Activated CD8-positive, alpha-beta T cell treated with anti-CD3 and anti-CD28 coated beads for 36 hours (primary cell): ENCODE data around the gene ENTR1. TPM values are rescaled to one million over a fixed set of nuclear protein-coding genes. Genes with fewer than 3 reads are reported as not detected.
A peak's percentile ranks its signal among the peaks of the same experiment; 100 is the strongest.

Source experiments
- ATAC-seq: fragments of 200-7000 bp; cut with Tn5 transposase; one replicate; pipeline ENCODE4 v1.10.0; 2021; ENCODE audit warnings: mild to moderate bottlenecking, moderate library complexity
- CTCF ChIA-PET: fragments of 350-600 bp; sonication (Branson Sonifier 250); formaldehyde crosslinking; loops from one replicate; lab custom pipeline; 2021; ENCODE audit warnings: antibody characterized with exemption; lab: Charles Lee
- POLR2A ChIA-PET: fragments of 350-600 bp; sonication (Branson Sonifier 250); formaldehyde crosslinking; loops from one replicate; lab custom pipeline; 2021; ENCODE audit warnings: antibody characterized with exemption; lab: Charles Lee
- DNase-seq: peaks from one replicate; pipeline ENCODE4 v3.0.0-alpha.2; 2020
- H3K27ac Mint-ChIP-seq: one replicate; pipeline ENCODE4 v1.8.0; 2021; ENCODE audit warnings: mild to moderate bottlenecking, mixed read lengths
- H3K27me3 Mint-ChIP-seq: one replicate; pipeline ENCODE4 v1.8.0; 2021; ENCODE audit warnings: mixed read lengths
- H3K36me3 Mint-ChIP-seq: one replicate; pipeline ENCODE4 v1.8.0; 2021; ENCODE audit warnings: low read depth, mixed read lengths
- H3K4me1 Mint-ChIP-seq: one replicate; pipeline ENCODE4 v1.8.0; 2021; ENCODE audit warnings: low read depth, mixed read lengths
- H3K4me3 Mint-ChIP-seq: one replicate; pipeline ENCODE4 v1.8.0; 2021; ENCODE audit warnings: mild to moderate bottlenecking, moderate library complexity, mixed read lengths
- H3K9me3 Mint-ChIP-seq: one replicate; pipeline ENCODE4 v1.8.0; 2021; ENCODE audit warnings: mixed read lengths
- CTCF ChIP-seq: fragments of 200-600 bp; IDR thresholded peaks from one replicate; pipeline ENCODE4 v1.8.0; 2022; ENCODE audit warnings: antibody characterized with exemption, mild to moderate bottlenecking
- intact Hi-C: fragments of 100-400 bp; cut with micrococcal nuclease; formaldehyde crosslinking; loops from one replicate; pipeline ENCODE4 v1.10.0; 2022
- total RNA-seq, 2 experiments: library from RNA; stranded (reverse); gene quantifications; one replicate each; pipeline ENCODE4 v1.2.3, GENCODE V29; 2021

The ENTR1 gene
- total RNA-seq, 2 experiments from 2014 or later, result 65.9 to 66.8 TPM

DNA sequence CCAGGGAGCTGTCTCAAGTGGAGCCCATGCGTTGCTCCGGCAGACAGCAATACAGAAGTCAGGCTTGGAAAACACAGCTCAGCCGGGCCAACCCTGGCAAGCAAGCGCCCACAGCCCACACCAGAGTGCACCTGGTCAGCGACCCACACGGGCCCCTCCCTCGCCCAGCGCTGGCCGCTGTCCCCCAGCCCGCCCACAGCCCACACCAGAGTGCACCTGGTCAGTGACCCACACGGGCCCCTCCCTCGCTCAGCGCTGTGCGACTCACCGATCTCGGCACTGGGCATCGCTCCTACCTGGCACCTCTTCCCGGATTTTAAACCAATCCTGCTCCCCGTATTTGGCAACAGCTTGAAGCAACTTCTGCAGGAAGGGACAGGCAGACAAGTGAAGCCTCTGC, 23.2 kb downstream of the ENTR1 start:
- H3K27ac Mint-ChIP-seq, result no peak overlapping the region
- POLR2A ChIA-PET, result interaction anchor here (1.1 to 2.1 kb wide), 4 partner anchors 12 to 24 kb away, joined by 3 to 9 read pairs (median 5); partner anchors contain the start of gene DNLZ
- H3K27me3 Mint-ChIP-seq, result no peaks in the 10 kb centered on the region
- ATAC-seq, result no peak
- H3K9me3 Mint-ChIP-seq, result no peaks in the 10 kb centered on the region
- intact Hi-C loops, result no loop called here
- peaks cover 16% of the 10 kb centered on the region for H3K4me1 Mint-ChIP-seq
- TF ChIP-seq CTCF, result no peak
- H3K36me3 Mint-ChIP-seq, result peaks cover 60% of the 10 kb centered on the region
- H3K4me3 Mint-ChIP-seq, result no peak overlapping the region
- CTCF ChIA-PET, result interaction anchor here (1.1 kb wide), 1 partner anchor 24 kb away, joined by 6 read pairs; the partner anchor contains the start of gene DNLZ
- DNase-seq, result no peak

- CTCF ChIA-PET, result interaction anchor here (0.6 to 1.0 kb wide), 2 partner anchors 10 to 11 kb away, joined by 3 to 5 read pairs; no protein-coding TSS in a partner anchor
- Mint-ChIP-seq H3K27ac (no peak overlapping the region), H3K9me3 (no peaks in the 10 kb centered on the region), H3K36me3 (peaks cover 52% of the 10 kb centered on the region), H3K27me3 (no peaks in the 10 kb centered on the region), H3K4me3 (no peak overlapping the region), H3K4me1 (peaks cover 16% of the 10 kb centered on the region)
- DNase-seq (no peak), ATAC-seq (no peak)
- no peak for TF ChIP-seq CTCF
- intact Hi-C loops, result no loop called here
- POLR2A ChIA-PET, result interaction anchor here (0.7 to 2.1 kb wide), 5 partner anchors 11 to 22 kb away, joined by 3 to 9 read pairs (median 5); partner anchors contain the start of genes DNLZ and SNAPC4
These were observed 24.4 kb downstream of the ENTR1 start for GRCh38 chr9:136386018-136386417.

GRCh38 chr9:136385015-136385414, 25.4 kb downstream of the ENTR1 start:
- ChIA-PET POLR2A (interaction anchor here (1.0 to 2.0 kb wide), 5 partner anchors 10 to 21 kb away, joined by 3 to 9 read pairs (median 5); partner anchors contain the start of genes DNLZ and SNAPC4), CTCF (interaction anchor here (0.8 to 1.2 kb wide), 3 partner anchors 13 to 215 kb away, joined by 3 to 4 read pairs (median 3); partner anchors contain the start of gene DNLZ)
- Mint-ChIP-seq H3K4me1 (peaks cover 16% of the 10 kb centered on the region), H3K9me3 (no peaks in the 10 kb centered on the region), H3K4me3 (no peak overlapping the region), H3K27me3 (no peaks in the 10 kb centered on the region), H3K36me3 (peaks cover 49% of the 10 kb centered on the region), H3K27ac (peak overlapping the region; percentile 36)
- intact Hi-C loops, result no loop called here
- DNase-seq (peak; percentile 73), ATAC-seq (peak; percentile 81)
- TF ChIP-seq CTCF, result no peak

GRCh38 chr9:136383436-136383835, 27.0 kb downstream of the ENTR1 start:
- H3K27ac Mint-ChIP-seq, result no peak overlapping the region
- H3K27me3 Mint-ChIP-seq, result no peaks in the 10 kb centered on the region
- CTCF ChIA-PET, result no interaction called here
- intact Hi-C loops, result no loop called here
- DNase-seq (no peak), ATAC-seq (no peak)
- peaks cover 40% of the 10 kb centered on the region for H3K36me3 Mint-ChIP-seq
- H3K4me3 Mint-ChIP-seq, result no peak overlapping the region
- POLR2A ChIA-PET, result interaction anchor here (1.2 to 1.9 kb wide), 3 partner anchors 14 to 20 kb away, joined by 3 to 5 read pairs (median 4); partner anchors contain the start of genes DNLZ and SNAPC4
- no peaks in the 10 kb centered on the region for H3K9me3 Mint-ChIP-seq
- peaks cover 16% of the 10 kb centered on the region for H3K4me1 Mint-ChIP-seq
- no peak for TF ChIP-seq CTCF

GRCh38 chr9:136381966-136382513, 28.4 kb downstream of the ENTR1 start:
- POLR2A ChIA-PET, result interaction anchor here (0.9 to 1.0 kb wide), 3 partner anchors 10 to 18 kb away, joined by 3 to 4 read pairs (median 4); partner anchors contain the start of gene DNLZ
- Mint-ChIP-seq H3K36me3 (peaks cover 28% of the 10 kb centered on the region), H3K4me1 (peaks cover 16% of the 10 kb centered on the region), H3K4me3 (no peak overlapping the region), H3K27ac (no peak overlapping the region), H3K9me3 (no peaks in the 10 kb centered on the region), H3K27me3 (no peaks in the 10 kb centered on the region)
- intact Hi-C loops, result no loop called here
- DNase-seq, result no peak
- ATAC-seq, result no peak
- no peak for TF ChIP-seq CTCF
- CTCF ChIA-PET, result interaction anchor here (1.3 kb wide), 1 partner anchor 19 kb away, joined by 3 read pairs; no protein-coding TSS in a partner anchor
